ENCODE data around the gene FBXL3.

DNA sequence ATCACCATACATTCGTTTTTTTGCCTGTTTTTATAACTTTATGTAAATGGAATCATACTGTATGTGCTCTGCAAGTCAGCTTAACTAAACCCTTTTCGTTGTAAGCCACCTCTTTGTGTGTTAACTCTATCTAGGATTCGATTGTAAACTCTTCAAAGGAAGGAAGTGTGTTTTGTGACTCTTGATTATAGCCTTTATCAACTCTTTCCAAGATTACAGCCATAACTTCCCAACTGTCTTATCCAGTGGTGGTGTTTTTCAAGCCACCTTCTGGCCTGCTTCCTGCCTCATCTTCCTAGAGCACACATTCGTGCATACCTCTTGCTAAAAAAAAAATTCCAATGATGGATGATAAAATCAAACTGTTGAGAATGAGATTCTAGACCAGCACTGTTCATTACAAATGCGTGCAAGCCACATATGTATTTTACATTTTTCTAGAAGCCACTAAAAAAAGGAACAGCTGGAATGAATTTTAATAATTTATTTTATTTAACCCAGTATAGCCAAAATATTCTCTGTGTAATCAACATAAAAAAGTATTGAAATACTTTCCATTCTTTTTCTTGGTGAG is 12.0 kb upstream of the FBXL3 start:
- TF ChIP-seq YY1 (IDR thresholded peaks at IDR 0.05; ENCODE audit: insufficient read depth, insufficient read length), result no peak
- TF ChIP-seq ZNF274 (IDR thresholded peaks at IDR 0.05; ENCODE audit: low read depth, low read length), result no peak
- no peak for TF ChIP-seq SUZ12 (IDR thresholded peaks at IDR 0.05; ENCODE audit: extremely low read depth, insufficient read depth, insufficient read length)
